ENCODE results near the gene TNKS1BP1.

GRCh38 chr11:57283231-57283990 lies 41.3 kb downstream of the TNKS1BP1 start:
- TF ChIP-seq POLR2AphosphoS5 (IDR thresholded peaks at IDR 0.05; ENCODE audit: low read depth, low read length), result no peak
- TF ChIP-seq TAF1 (IDR thresholded peaks at IDR 0.05; ENCODE audit: borderline replicate concordance, insufficient read depth, low read length), result no peak
- no peak for TF ChIP-seq REST (IDR thresholded peaks at IDR 0.05; ENCODE audit: insufficient read depth in 1 of 2, low read depth in 2 of 2, low read length in 2 of 2)
- no peak for TF ChIP-seq SIN3A (IDR thresholded peaks at IDR 0.05; ENCODE audit: borderline replicate concordance, insufficient read depth, low read length)
